B cell (primary cell): Measurements from ENCODE around the gene TSPO. TPM values are rescaled to one million over a fixed set of nuclear protein-coding genes. Genes with fewer than 3 reads are reported as not detected.

ENCODE experiments used
- ATAC-seq: fragments of 200-7000 bp; cut with Tn5 transposase; one replicate; pipeline ENCODE4 v1.10.0; 2021; ENCODE audit warnings: low read depth, mild to moderate bottlenecking, moderate number of reproducible peaks, moderate library complexity
- CTCF ChIA-PET: fragments of 350-600 bp; sonication (Branson Sonifier 250); formaldehyde crosslinking; loops from one replicate; lab custom pipeline; 2021; ENCODE audit warnings: antibody characterized with exemption, inconsistent platforms; lab: Charles Lee
- POLR2A ChIA-PET: fragments of 350-600 bp; sonication (Branson Sonifier 250); formaldehyde crosslinking; loops from one replicate; lab custom pipeline; 2021; ENCODE audit warnings: antibody characterized with exemption; lab: Charles Lee
- DNase-seq: peaks from one replicate; pipeline ENCODE4 v3.0.0; 2013
- H2AFZ ChIP-seq: 2 replicates; pipeline ENCODE4 v1.6.1; 2012; ENCODE audit warnings: mild to moderate bottlenecking, low read depth, low read length; ENCODE audit not compliant: insufficient read depth, poor library complexity, severe bottlenecking
- H3K27ac ChIP-seq, 2 donors: 1 replicate in 1 of 2; 2 replicates in 1 of 2; pipeline ENCODE4 v1.5.1; 2012 to 2013; ENCODE audit warnings: low read length in 2 of 2, mild to moderate bottlenecking in 2 of 2, moderate library complexity in 1 of 2
- H3K27me3 ChIP-seq, 4 experiments: fragments of 200-600 bp in 1 of 4; sonication (generic) in 1 of 4; replicated peaks in 1 of 4; 1 replicate in 2 of 4; 2 replicates in 2 of 4; pipeline versions ENCODE4 v1.6.1 to v1.7.0; 2013 to 2016; ENCODE audit warnings: low read length in 3 of 4, mild to moderate bottlenecking in 2 of 4, mixed read lengths in 1 of 4, moderate library complexity in 1 of 4; ENCODE audit not compliant: insufficient read depth in 4 of 4, control insufficient read depth in 3 of 4; ENCODE audit errors: control extremely low read depth in 1 of 4
- H3K36me3 ChIP-seq, 2 experiments: replicated peaks in 1 of 2; 1 replicate in 1 of 2; 2 replicates in 1 of 2; pipeline versions ENCODE4 v1.6.1 to v1.7.1; 2013; ENCODE audit warnings: low read length in 1 of 2; ENCODE audit not compliant: insufficient read depth in 2 of 2, control insufficient read depth in 1 of 2; ENCODE audit errors: control extremely low read depth in 1 of 2, extremely low read depth in 1 of 2
- H3K4me1 ChIP-seq, 2 donors: fragments of 200-600 bp in 1 of 2; sonication (generic) in 1 of 2; 1 replicate in 1 of 2; 2 replicates in 1 of 2; pipeline versions ENCODE4 v1.5.1 to v1.6.1; 2013 to 2017; ENCODE audit warnings: low read length in 2 of 2; ENCODE audit not compliant: control insufficient read depth in 2 of 2, insufficient read depth in 2 of 2
- H3K4me2 ChIP-seq: replicated peaks from 2 replicates; pipeline ENCODE3; 2012; ENCODE audit warnings: mild to moderate bottlenecking, low read depth, low read length; ENCODE audit not compliant: poor library complexity, severe bottlenecking
- H3K4me3 ChIP-seq, 5 experiments: fragments of 200-600 bp in 1 of 5; sonication (generic) in 1 of 5; 1 replicate in 3 of 5; 2 replicates in 2 of 5; pipeline versions ENCODE4 v1.5.1 to v1.7.0; 2011 to 2016; ENCODE audit warnings: low read length in 4 of 5, mild to moderate bottlenecking in 4 of 5, low read depth in 2 of 5, control low read depth in 1 of 5, moderate library complexity in 1 of 5; ENCODE audit not compliant: insufficient read depth in 1 of 5; ENCODE audit errors: control extremely low read depth in 1 of 5, extremely low read depth in 1 of 5
- H3K79me2 ChIP-seq: fragments of 200-600 bp; sonication (generic); one replicate; pipeline ENCODE4 v1.6.0; 2016; ENCODE audit warnings: low read length; ENCODE audit not compliant: control insufficient read depth, insufficient read depth
- H3K9ac ChIP-seq: fragments of 200-600 bp; sonication (generic); 2 replicates; pipeline ENCODE4 v1.6.1; 2017; ENCODE audit warnings: mild to moderate bottlenecking, low read length, moderate library complexity
- H3K9me3 ChIP-seq, 3 donors: one replicate each; pipeline versions ENCODE4 v1.6.1 to v1.7.1; 2013; ENCODE audit warnings: low read length in 2 of 3; ENCODE audit not compliant: control insufficient read depth in 2 of 3, insufficient read depth in 1 of 3; ENCODE audit errors: control extremely low read depth in 1 of 3
- H4K20me1 ChIP-seq: 2 replicates; pipeline ENCODE4 v1.6.0; 2012; ENCODE audit warnings: mild to moderate bottlenecking, low read length; ENCODE audit not compliant: insufficient read depth, control insufficient read depth, poor library complexity, severe bottlenecking
- H3K27ac Mint-ChIP-seq: one replicate; pipeline ENCODE4 v1.8.0; 2021; ENCODE audit warnings: mixed read lengths
- H3K27me3 Mint-ChIP-seq: one replicate; pipeline ENCODE4 v1.8.0; 2021; ENCODE audit warnings: mixed read lengths
- H3K4me1 Mint-ChIP-seq: one replicate; pipeline ENCODE4 v1.8.0; 2021; ENCODE audit warnings: mixed read lengths
- H3K4me3 Mint-ChIP-seq: one replicate; pipeline ENCODE4 v1.8.0; 2021; ENCODE audit warnings: mixed read lengths
- H3K9me3 Mint-ChIP-seq: one replicate; pipeline ENCODE4 v1.8.0; 2022; ENCODE audit warnings: mixed read lengths; ENCODE audit not compliant: insufficient read depth
- EZH2 ChIP-seq: IDR thresholded peaks from 2 replicates; pipeline ENCODE4 v1.6.1; 2012; ENCODE audit warnings: borderline replicate concordance, low read depth, mild to moderate bottlenecking, moderate library complexity, low read length; ENCODE audit not compliant: insufficient read depth, poor library complexity, severe bottlenecking
- whole genome bisulfite sequencing: methylation state at CpG from one replicate; pipeline ENCODE4 v1.1.5; 2013; ENCODE audit warnings: missing lambda C conversion rate; ENCODE audit not compliant: insufficient coverage; 5-methylcytosine and 5-hydroxymethylcytosine counted together
- intact Hi-C: fragments of 100-400 bp; cut with micrococcal nuclease; formaldehyde crosslinking; loops from one replicate; pipeline ENCODE4 v1.10.0; 2022
- polyA plus RNA-seq: library from polyadenylated mRNA; depleted of rRNA; stranded (reverse); fragments of >200 nt; gene quantifications from 2 replicates; pipeline ENCODE4 v1.2.3, GENCODE V29; 2012
- total RNA-seq, 2 donors: library from RNA; stranded (reverse); fragments of 120-200 nt in 1 of 2; gene quantifications; 1 replicate in 1 of 2; 2 replicates in 1 of 2; pipeline versions ENCODE4 v1.2.3 to v1.2.4, GENCODE V29; 2013 to 2022
- TF ChIP-seq, protein P1 (sequence below): fragments of 200-600 bp; IDR thresholded peaks from one replicate; pipeline ENCODE4 v1.8.0; 2022; ENCODE audit warnings: antibody characterized with exemption, mild to moderate bottlenecking

Gene TSPO
- total and polyA plus RNA-seq, 2 donors (not counting 1 experiment from before 2014, with no cell fraction given): 54.9 to 94.2 TPM

DNA sequence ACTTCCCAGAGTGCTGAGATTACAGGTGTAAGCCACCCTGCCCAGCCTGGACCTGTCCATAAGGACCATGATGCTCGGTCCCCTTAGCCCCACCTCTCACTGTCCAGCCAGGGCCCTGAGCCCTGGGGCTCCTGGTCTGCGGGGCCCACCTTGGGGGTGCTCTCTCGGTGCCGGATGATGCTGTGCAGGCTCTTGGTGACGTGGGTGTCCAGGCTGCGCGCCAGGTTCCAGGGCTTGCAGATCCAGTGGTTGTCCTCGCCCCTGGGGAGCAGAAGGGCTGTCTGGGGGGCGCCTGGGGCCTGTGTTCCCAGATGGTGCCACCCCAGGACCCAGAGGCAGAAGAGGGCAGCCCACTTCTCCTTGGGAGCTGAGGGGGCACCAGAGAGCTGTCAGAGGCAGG is 22.2 kb downstream of the TSPO start:
- Histone ChIP-seq H3K36me3 (peaks cover 0 to 43% of the 10 kb centered on the region in 2 experiments), H3K9me3 (no peaks in the 10 kb centered on the region), H3K4me1 (no peaks in the 10 kb centered on the region), H3K9ac (no peak overlapping the region), H3K79me2 (no peaks in the 10 kb centered on the region), H3K27ac (no peak overlapping the region), H3K4me2 (no peak overlapping the region), H3K27me3 (no peaks in the 10 kb centered on the region), H4K20me1 (no peaks in the 10 kb centered on the region), H3K4me3 (no peak overlapping the region), H2AFZ (no peak overlapping the region)
- no peak overlapping the region for H3K4me3 Mint-ChIP-seq
- no peaks in the 10 kb centered on the region for H3K27me3 Mint-ChIP-seq
- ChIA-PET CTCF (no interaction called here), POLR2A (no interaction called here)
- intact Hi-C loops: no loop called here
- WGBS: 97% methylated on average over 9 of the region's 9 CpGs
- H3K9me3 Mint-ChIP-seq: no peaks in the 10 kb centered on the region
- no peaks in the 10 kb centered on the region for H3K4me1 Mint-ChIP-seq
- TF ChIP-seq EZH2: no peak
- TF ChIP-seq, protein P1, sequence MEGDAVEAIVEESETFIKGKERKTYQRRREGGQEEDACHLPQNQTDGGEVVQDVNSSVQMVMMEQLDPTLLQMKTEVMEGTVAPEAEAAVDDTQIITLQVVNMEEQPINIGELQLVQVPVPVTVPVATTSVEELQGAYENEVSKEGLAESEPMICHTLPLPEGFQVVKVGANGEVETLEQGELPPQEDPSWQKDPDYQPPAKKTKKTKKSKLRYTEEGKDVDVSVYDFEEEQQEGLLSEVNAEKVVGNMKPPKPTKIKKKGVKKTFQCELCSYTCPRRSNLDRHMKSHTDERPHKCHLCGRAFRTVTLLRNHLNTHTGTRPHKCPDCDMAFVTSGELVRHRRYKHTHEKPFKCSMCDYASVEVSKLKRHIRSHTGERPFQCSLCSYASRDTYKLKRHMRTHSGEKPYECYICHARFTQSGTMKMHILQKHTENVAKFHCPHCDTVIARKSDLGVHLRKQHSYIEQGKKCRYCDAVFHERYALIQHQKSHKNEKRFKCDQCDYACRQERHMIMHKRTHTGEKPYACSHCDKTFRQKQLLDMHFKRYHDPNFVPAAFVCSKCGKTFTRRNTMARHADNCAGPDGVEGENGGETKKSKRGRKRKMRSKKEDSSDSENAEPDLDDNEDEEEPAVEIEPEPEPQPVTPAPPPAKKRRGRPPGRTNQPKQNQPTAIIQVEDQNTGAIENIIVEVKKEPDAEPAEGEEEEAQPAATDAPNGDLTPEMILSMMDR: no peak
- no peak overlapping the region for H3K27ac Mint-ChIP-seq
- ATAC-seq (no peak), DNase-seq (no peak)

DNA sequence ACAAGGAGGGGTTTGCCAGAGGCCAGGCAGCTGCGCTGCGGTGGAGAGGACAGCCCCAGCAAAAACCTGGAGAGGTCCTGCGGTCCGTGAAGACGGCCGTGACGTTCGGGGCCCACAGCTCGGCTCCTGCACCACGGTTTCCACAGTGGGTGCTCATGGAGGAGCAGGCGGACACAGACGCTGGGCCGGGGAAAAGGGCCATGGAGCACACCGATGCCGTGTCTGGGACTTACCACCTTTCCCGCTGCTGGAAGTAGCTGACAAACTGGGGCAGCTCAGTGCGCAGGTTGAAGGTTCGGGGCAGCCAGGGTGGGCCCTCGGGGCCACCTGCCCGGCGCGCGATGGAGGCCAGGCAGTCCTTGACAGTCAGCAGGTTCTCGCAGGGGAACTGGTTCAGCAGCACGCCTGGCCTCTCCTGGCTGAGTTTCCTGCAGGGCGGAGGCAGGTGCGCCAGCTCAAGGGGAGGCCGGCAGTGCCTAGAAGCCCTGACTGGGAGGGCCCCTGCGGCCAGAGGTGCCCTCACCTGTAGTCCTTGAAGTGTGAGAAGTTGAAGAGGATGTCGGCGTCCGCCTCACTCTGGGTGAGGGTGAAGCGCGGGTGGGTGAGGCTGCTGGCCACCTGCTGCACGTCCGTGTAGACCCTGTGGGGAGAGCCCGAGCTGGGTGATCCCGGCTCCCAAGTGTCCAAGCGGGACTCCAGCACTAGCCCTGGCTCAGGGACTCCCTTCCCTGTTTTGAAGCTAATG is 22.8 kb downstream of the TSPO start:
- H3K4me3 ChIP-seq: no peak overlapping the region
- no peak for TF ChIP-seq EZH2
- TF ChIP-seq, protein P1: no peak
- no peaks in the 10 kb centered on the region for H4K20me1 ChIP-seq
- Mint-ChIP-seq H3K27me3 (no peaks in the 10 kb centered on the region), H3K4me1 (no peaks in the 10 kb centered on the region), H3K27ac (no peak overlapping the region), H3K4me3 (no peak overlapping the region), H3K9me3 (no peaks in the 10 kb centered on the region)
- H3K36me3 ChIP-seq: peaks cover 0 to 47% of the 10 kb centered on the region in 2 experiments
- H3K27ac ChIP-seq: no peak overlapping the region
- no peaks in the 10 kb centered on the region for H3K9me3 ChIP-seq
- ChIA-PET POLR2A (interaction anchor here (0.5 kb wide), 1 partner anchor 27 kb away, joined by 5 read pairs; no protein-coding TSS in a partner anchor), CTCF (interaction anchor here (0.5 kb wide), 1 partner anchor 913 kb away, joined by 3 read pairs; no protein-coding TSS in a partner anchor)
- DNase-seq: no peak
- no peak overlapping the region for H2AFZ ChIP-seq
- H3K4me2 ChIP-seq: no peak overlapping the region
- intact Hi-C loops: no loop called here
- ATAC-seq: no peak
- H3K79me2 ChIP-seq: no peaks in the 10 kb centered on the region
- no peaks in the 10 kb centered on the region for H3K27me3 ChIP-seq
- no peak overlapping the region for H3K9ac ChIP-seq
- 99% methylated on average over 39 of the region's 39 CpGs for WGBS
- no peaks in the 10 kb centered on the region for H3K4me1 ChIP-seq
